ENCODE results near the gene LAMA2.

Gene LAMA2

DNA sequence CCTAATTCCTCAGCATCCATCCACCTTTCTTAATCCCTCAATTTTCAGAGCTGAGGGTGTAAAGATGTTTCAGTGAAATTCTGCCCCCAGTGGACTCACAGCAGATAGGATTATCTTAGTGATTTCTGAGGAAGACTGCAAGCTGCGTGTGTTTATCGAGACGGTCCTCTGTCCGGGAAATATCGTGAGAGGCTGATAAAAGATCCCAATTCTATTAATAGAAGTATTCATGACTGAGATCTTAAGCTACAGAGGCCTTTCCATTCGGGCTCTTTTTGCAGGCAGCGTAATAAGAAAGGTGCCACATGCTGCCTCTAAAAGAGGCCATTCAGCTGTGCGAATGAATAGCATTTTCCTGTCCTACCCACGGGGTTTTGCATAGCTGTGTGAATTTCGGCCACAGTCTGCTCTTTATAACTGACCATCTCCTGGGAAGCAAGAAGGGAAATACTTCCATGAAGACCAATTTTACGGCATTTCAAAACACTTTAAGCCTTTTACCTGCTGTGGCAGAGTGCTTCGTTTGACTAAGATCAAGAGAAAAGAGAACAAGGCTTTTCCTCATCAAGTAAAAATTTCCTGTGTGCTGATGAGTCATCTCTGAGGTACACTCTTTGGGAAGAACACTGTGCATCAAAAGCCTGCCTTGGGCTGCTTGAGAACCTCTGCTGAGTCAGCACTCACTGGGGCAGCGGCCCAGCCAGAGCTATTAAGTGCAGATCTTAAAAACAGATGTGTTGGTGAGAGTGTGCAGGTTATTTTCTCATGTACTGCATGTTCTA, 618.2 kb downstream of the LAMA2 start:
- in situ Hi-C loops (cut with HindIII; ENCODE audit: low sequenced_read_pairs), result no loop called here

DNA sequence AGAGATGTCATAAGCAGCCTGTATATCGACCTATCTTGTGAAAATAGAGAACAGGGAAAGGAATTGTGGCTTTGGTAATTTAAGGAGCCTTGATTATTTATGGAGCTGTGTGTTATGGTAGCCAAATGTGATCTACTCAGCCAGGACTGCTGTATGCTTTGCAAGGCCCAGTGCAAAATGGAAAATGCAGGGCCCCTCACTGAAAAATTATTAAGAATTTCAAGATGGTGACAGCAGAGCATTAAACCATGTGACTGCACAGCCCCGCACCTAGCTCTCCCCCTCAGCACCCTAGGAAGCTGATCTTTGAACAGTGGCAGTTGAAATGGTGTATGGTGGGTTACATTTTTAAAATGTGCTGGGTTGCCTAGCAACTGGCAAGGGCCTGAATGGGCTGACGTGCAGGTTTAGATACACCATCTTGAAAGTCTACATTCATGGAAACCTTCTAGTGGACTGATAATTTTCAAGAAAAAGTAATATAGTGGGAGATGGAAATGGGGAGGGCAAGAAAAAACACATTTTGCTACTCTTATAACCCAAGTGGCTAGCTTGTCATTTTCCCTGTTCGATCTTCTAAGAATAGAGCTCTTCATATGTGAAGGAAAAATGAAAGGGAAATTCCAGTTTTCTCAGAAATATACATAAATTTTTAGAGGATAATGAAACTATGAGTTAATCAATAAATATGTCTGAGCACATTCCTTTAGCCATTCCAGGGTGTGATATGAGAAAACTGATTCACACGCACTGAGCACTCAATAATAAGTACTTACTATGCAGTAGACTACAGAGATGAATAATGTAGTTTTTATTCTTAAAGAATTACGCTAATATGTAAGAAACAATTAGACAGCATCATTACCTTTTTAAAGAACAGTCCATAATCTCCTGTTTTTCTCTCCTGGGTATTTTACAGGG, 619.1 kb downstream of the LAMA2 start:
- in situ Hi-C loops (cut with HindIII; ENCODE audit: low sequenced_read_pairs), result no loop called here

DNA sequence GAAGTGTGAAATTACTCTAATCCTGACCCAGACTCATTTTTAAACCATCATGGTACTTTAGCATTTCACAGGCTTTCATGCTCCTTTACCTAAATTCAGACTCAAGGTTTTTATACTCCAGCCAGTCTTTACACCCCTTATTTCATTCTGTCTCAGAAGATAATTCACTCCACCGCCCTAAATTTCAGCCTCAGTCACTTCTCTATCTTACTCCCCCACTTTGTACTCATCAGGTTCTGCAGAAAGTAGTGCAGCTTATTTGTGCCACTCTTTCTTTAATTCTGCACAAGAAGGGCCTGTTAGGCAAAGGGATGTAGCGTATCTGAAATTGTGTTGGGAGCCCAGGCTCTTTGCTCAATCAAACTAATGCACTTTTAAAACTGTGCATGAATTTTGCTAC, 621.5 kb downstream of the LAMA2 start:
- in situ Hi-C loops (cut with HindIII; ENCODE audit: low sequenced_read_pairs), result no loop called here

GRCh38 chr6:129507059-129507807, 624.3 kb downstream of the LAMA2 start:
- in situ Hi-C loops (cut with HindIII; ENCODE audit: low sequenced_read_pairs), result no loop called here

DNA sequence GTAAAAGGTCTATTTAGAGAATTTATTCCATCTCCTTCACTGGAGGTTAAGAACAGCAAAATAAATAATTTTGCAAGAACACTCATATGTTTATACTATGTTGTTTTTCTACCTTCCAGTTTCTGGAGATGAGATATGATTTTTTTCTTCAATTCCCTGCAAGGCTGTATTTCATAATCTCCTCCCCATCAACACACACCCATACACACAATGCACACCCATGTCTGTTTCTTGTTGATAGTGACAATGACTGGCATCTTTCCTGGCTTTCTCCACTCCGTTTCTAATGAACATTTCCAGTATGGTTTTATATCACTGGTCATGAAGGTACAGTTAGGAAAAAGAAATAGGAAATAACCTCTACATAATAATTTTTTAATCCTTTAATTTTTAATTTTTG, 624.9 kb downstream of the LAMA2 start:
- in situ Hi-C loops (cut with HindIII; ENCODE audit: low sequenced_read_pairs), result no loop called here

DNA sequence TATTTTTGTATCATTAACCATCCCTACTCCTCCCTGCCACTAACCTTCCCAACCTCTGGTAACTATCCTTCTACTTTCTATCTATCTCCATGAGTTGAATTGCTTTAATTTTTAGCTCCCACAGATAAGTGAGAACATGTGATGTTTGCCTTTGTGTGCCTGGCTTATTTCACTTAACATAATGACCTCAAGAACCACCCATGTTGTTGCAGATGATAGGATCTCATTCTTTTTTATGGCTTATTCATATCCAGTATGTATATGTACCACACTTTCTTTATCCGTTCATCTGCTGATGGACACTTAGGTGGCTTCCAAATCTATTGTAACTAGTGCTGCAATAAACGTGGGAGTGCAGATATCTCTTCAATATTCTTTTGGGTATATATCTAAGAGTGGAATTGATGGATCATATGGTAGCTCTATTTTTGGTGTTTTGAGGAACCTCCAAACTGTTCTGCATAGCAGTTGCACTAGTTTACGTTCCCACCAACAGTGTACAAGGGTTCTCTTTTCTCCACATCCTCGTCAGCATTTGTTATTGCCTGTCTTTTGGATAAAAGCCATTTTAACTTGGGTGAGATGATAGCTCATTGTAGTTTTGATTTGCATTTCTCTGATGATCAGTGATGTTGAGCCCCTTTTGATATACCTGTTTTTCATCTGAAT, 625.7 kb downstream of the LAMA2 start:
- in situ Hi-C loops (cut with HindIII; ENCODE audit: low sequenced_read_pairs), result no loop called here

GRCh38 chr6:129510950-129511349, 628.0 kb downstream of the LAMA2 start:
- in situ Hi-C loops (cut with HindIII; ENCODE audit: low sequenced_read_pairs), result no loop called here

DNA sequence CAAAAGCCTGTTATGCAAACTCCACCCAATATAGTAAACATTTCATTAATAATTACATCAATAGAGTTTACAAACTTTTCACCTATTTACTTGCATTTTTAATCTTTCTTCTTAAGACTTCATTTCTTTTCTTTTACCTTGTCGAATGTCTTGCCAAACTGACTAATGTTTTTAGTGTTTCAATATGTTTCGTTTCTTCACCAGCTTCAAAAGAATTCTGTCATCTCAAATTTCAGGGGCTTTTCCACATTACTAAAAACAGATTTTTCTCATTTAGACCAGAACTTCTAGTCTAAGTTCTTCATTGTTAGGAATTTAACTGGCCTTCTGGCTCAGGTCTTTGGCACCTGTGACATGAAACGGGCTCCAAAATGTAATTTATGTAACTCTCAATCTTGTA, 630.5 kb downstream of the LAMA2 start:
- in situ Hi-C loops (cut with HindIII; ENCODE audit: low sequenced_read_pairs), result no loop called here

GRCh38 chr6:129515004-129515403, 632.1 kb downstream of the LAMA2 start:
- in situ Hi-C loops (cut with HindIII; ENCODE audit: low sequenced_read_pairs), result no loop called here

DNA sequence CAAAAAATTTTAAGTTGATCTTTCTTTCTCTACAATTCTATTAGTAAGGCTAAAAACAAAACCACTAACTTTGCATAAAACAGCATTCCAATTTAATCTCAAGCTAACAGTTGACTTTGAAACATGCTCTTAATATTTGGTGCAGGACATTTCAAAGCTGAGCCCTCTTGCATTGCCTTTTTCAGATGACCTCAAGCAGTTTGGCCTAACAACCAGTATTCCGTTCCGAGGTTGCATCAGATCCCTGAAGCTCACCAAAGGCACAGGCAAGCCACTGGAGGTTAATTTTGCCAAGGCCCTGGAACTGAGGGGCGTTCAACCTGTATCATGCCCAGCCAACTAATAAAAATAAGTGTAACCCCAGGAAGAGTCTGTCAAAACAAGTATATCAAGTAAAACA, 633.1 kb downstream of the LAMA2 start:
- in situ Hi-C loops (cut with HindIII; ENCODE audit: low sequenced_read_pairs), result no loop called here

GRCh38 chr6:129516787-129517186, 633.8 kb downstream of the LAMA2 start:
- in situ Hi-C loops (cut with HindIII; ENCODE audit: low sequenced_read_pairs), result no loop called here

GRCh38 chr6:129517288-129517687, 634.4 kb downstream of the LAMA2 start:
- in situ Hi-C loops (cut with HindIII; ENCODE audit: low sequenced_read_pairs), result no loop called here

DNA sequence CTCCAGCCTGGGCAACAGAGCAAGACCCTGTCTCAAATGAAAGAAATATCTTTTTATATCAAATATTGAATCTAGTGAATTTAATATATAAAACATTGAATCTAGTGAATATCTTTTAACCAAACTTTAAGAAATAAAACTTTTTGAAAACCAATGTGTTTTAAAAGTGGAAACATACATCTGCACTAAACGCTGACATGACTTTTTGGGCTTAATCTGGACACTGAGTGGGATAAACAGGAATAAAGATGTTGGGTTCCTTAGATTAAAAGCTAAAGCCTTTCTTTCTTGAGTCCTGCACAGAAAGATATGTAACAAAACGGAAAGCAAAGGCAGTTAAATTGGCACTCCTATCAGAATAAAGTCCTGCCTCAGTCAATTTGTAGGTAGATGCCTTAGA, 636.8 kb downstream of the LAMA2 start:
- in situ Hi-C loops (cut with HindIII; ENCODE audit: low sequenced_read_pairs), result no loop called here

DNA sequence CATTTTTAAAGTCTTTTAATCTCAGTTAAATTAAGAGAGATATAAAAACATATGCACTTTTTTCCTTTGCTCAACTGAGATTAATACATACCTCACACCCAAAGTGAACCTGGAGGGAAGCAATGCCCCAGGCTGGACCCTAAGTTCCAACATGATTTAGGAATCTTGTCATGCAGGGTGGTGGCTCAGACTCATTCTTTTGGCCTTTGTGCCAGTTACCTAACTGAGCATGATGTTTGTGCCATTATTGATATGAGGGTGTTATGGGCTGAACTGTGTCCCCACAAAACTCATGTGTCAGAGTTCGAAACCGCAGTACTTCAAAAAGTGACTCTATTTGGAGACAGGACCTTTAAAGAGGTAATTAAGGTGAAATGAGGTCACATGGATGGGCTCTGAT, 639.0 kb downstream of the LAMA2 start:
- in situ Hi-C loops (cut with HindIII; ENCODE audit: low sequenced_read_pairs), result no loop called here

GRCh38 chr6:129523816-129524215, 640.9 kb downstream of the LAMA2 start:
- in situ Hi-C loops (cut with HindIII; ENCODE audit: low sequenced_read_pairs), result no loop called here

- in situ Hi-C loops (cut with HindIII; ENCODE audit: low sequenced_read_pairs), result no loop called here
Measured at GRCh38 chr6:129525055-129525454, 642.1 kb downstream of the LAMA2 start.

- in situ Hi-C loops (cut with HindIII; ENCODE audit: low sequenced_read_pairs), result no loop called here
Measured at GRCh38 chr6:129534926-129535325, 652.0 kb downstream of the LAMA2 start.

DNA sequence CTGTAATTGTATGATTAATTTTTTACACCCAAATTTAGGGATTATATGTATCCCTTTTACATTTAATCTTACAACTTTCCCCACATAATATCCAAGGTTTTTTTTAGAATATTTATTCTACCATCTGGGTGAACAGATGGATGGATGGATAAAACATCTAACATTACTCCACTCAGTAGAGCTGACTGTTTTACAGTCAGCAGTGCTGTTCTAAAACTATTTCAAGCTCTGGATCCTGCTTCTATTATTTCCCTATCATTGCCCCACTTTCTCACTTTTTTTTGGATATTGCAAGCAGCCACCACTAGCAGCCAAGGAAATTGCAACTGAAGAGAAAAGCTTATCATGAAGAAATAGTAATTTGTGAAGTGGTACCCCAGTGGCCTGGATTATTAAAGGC, 653.3 kb downstream of the LAMA2 start:
- in situ Hi-C loops (cut with HindIII; ENCODE audit: low sequenced_read_pairs), result no loop called here

GRCh38 chr6:129539032-129539431, 656.1 kb downstream of the LAMA2 start:
- in situ Hi-C loops (cut with HindIII; ENCODE audit: low sequenced_read_pairs), result no loop called here

DNA sequence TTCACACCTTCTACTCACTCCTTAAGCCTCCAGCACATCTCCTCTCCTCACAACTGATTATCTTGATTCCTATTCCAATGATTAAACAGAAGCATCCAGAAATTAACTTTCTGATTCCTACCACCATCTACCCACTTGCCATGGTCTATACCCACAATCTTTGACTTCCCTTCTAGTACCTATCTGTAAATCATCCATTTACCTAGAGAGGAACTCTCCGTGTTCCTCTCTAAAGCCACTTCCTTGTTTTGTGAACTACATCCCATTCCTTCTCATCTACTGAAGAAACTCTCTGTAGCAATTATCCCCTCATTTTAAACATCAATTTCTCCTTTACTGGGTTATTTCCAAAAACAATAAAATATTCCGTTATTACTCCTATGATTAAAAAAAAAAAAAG, 659.8 kb downstream of the LAMA2 start:
- in situ Hi-C loops (cut with HindIII; ENCODE audit: low sequenced_read_pairs), result no loop called here

- in situ Hi-C loops (cut with HindIII; ENCODE audit: low sequenced_read_pairs), result no loop called here
Measured at GRCh38 chr6:129543981-129544380, 661.0 kb downstream of the LAMA2 start.
